NCI-H2171 treated with DMSO at 0.1 percent for 48 hours (cell line): ENCODE measurements around the gene MAP1LC3B2.

ENCODE experiments used
- DNase-seq: peaks from one replicate; lab custom pipeline; 2025; lab: John Stamatoyannopoulos, UW

MAP1LC3B2 gene

DNA sequence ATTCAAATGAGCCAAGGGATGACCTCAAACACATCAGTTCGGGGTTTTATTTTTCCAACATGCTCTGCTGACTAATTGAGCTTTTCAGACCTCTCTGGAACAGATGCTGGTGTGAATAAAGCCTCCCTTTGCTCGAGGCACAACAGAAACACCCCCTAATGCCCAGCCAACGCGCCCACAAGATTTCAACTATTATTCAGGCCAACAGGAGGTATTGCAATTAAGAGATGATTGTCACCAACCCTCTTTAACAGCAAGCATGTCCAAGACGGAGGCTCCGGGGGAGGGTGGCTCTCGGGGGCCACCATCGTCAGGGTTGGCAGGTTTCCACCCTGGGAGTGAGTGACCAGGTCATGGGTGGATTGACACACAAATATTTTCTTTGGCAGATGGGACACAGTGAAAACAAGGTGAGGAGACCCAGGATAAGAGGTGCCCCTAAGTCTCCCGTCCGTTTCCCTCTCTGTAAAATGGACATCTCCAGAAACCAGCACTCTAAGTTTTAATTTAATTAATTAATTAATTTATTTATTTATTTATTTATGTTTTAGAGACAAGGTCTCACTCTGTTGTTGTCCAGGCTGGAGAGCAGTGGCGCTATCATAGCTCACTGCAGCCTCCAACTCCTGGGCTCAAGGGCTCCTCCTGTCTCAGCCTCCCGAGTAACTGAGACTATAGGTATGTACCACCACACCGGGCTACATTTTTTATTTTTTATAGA, 56.1 kb downstream of the MAP1LC3B2 start:
- no peak for DNase-seq

DNA sequence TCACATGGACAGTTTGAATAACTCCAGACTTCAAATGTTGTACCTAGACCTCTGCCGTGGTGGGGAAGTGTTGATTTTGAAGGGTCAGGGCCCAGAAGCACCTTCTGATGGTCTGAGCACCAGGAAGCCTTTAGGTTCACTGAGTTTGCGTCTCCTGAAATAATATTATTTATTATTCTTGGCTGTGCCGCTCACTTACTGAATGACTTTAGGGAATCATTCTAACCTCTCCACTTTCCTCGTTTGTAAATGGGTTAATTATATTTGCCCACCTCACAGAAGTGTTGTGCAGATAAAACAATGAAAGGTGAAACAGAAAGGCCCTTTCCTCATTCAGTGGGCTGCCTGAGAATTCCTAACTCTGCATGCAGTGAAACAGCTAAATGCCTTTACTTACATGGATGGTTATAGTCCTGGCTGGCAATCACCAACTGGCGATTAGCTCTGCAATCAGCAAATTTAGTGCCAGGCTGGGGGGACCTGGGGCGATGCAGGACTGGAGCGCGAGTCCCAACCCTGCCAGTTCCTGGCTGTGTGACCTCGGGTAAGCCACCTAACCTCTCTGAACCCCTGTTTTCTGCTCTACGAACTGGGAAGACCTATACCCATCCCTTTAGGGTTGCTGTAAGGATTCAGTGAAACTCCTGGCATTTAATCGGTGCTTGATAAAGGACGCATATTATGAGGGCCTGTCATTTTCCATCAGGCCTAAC, 57.5 kb downstream of the MAP1LC3B2 start:
- DNase-seq, result no peak

DNA sequence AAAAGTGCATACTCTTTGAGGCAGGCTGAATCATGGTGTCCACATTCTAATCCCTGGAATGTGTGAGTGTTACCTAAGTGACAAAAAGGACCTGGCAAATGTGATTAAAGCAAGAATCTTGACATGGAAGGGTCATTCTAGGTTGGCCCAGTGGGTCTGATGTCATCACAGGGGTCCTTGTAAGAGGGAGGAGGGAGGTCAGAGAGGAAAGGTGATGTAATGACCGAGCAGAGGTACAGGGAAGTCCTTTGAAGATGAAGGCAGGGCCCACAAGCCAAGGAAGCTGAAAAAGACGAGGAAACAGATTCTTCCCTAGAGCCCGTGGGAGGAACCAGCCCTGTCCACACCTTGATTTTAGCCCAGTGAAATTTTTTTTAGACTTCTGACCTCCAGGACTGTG, 60.1 kb downstream of the MAP1LC3B2 start:
- no peak for DNase-seq

DNA sequence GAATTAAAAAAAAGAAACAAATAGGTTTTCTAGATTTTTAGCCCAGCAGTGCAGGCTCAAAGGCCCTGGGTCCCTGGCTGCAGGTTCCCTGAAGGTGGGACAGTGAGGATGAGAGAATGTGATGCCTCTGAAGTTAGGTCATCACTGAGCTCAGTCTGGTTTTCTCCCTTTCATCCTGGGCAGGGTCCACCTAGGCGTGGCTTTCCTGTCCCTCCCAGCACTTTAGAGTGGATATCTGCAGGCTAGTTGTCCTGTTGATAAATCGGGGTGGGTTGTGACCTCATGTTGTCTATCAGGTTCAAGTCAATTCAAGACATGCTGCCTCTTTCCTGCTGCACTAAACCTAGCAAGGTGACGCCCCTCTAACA, 60.9 kb downstream of the MAP1LC3B2 start:
- no peak for DNase-seq

DNA sequence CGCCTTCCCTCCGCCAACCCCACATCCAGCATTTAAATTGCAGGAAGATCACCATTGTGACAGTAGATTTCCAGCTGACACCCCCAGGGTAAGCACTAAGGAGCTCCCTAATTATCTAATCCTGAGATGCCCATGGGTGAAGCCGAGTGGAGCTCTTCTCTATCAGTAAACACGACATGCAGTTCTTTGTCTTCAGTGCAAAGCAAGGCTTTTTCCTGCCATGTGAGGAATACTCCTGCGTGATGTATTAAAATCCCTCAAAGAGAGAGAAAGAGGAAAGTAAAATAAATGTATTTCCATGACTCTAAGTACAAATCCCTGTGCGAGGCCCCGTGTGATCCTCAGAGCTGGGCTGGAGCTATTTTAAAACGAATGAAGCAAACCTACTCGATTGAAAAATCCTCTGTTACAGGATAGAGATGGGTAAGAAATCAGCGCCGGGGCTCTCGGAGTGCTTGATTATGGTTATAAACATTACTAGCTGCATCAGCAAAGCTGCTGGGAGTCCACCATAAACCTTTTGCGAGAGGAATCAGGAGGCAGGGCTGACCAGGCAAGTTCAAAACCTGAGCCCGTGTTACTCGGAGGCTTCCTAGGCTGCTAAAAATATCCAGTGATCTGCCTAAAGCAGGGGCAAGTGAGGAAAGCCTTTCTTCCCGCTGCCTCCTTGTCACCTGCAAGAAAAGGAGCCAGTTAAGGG, 61.5 kb downstream of the MAP1LC3B2 start:
- DNase-seq, result no peak

DNA sequence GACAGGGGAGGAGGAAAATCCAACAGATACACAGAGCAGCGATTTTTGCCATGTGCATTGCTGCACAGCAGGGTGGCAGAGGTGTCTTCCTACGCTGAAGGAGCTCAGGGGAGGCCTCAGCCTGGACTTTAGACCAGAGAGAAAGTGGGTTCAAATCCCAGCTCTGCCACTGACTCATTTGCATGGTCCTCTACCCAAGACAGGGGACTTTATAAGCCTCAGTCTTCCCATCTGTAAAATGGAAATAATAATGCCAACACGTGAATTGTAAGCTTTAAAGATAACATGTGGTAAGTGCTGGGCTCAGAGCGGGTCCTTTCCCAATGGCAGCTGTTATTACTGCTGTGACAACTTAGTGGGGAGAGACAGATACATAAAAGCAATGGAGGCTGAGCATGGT, 62.0 kb downstream of the MAP1LC3B2 start:
- no peak for DNase-seq

DNA sequence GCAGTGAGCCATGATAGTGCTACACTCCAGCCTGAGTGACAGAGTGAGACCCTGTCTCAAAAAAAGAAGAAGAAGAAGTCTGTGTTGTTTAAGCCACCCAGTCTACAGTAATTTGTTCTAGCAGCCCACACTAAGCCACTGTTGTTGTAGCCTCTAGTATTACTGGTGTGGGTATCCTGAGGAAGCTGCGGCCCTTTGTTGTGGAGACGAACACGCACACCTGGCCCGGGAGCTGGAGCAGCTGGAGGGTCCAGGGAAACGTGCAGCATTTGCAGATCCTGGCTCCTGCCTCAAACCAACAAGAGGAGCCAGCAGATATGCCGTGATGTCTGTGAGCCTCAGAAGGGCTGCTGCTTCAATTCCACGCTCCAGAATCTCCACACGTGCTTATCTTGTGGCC, 65.3 kb downstream of the MAP1LC3B2 start:
- DNase-seq, result no peak

DNA sequence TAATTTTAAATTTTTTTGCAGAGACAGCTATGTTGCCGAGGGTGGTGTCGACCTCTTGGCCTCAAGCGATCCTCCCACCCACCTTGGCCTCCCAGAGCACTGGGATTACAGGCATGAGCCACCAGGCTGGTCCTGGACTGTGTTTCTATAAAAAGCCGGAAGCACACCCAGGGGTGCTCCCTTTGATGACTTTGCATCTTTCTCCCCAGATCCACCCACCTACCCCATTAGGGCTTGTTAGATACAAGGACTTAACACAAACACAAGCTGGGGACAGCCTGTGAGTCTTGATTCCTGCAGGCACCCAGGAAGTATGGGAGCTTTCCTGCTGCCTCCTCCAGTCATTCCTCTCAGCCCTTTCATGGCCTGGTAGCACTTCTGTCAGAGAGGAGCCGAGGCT, 67.0 kb downstream of the MAP1LC3B2 start:
- no peak for DNase-seq
